Suprapubic skin (tissue), 3 donors: Measurements from ENCODE around the gene GJA3.

Source experiments
- CTCF ChIP-seq, 2 donors: fragments of 200-600 bp in 1 of 2; fragments of 450-650 bp in 1 of 2; sonication (generic) in 1 of 2; IDR thresholded peaks; one replicate each; pipeline ENCODE4 v1.5.1; 2016 to 2019; ENCODE audit warnings: antibody characterized with exemption in 2 of 2, mild to moderate bottlenecking in 1 of 2, moderate library complexity in 1 of 2
- POLR2A ChIP-seq, 2 donors: fragments of 450-650 bp; IDR thresholded peaks; one replicate each; pipeline ENCODE4 v1.6.1; 2017; ENCODE audit warnings: antibody characterized with exemption in 2 of 2, mild to moderate bottlenecking in 2 of 2, moderate library complexity in 2 of 2

GRCh38 chr13:20142023-20142926 is 18.6 kb downstream of the GJA3 start:
- TF ChIP-seq CTCF (IDR thresholded peaks at IDR 0.05): no peak
- TF ChIP-seq POLR2A (IDR thresholded peaks at IDR 0.05): no peak
